Fibroblast of villous mesenchyme (primary cell): ENCODE results near the gene KIF18B. TPM values are rescaled to one million over a fixed set of nuclear protein-coding genes. Genes with fewer than 3 reads are reported as not detected.

Source experiments
- DNase-seq: peaks from one replicate; pipeline ENCODE4 v3.0.0-alpha.2; 2010; ENCODE audit warnings: low read depth
- H3K4me3 ChIP-seq: 2 replicates; pipeline ENCODE4 v1.5.1; 2011; ENCODE audit warnings: low read depth, mild to moderate bottlenecking, low read length
- CTCF ChIP-seq: IDR thresholded peaks from 2 replicates; pipeline ENCODE4 v1.5.1; 2012; ENCODE audit warnings: low read depth, mild to moderate bottlenecking, low read length; ENCODE audit not compliant: insufficient read depth
- total RNA-seq: library from RNA; depleted of rRNA; stranded (reverse); fragments of >200 nt; gene quantifications from 2 replicates; pipeline ENCODE4 v1.2.3, GENCODE V29; 2012

Gene KIF18B
- total RNA-seq, 1 donor = 5.2 TPM

- DNase-seq = no peak
- no peak overlapping the region for H3K4me3 ChIP-seq
- no peak for TF ChIP-seq CTCF
Observed at GRCh38 chr17:44935116-44935515, 12.5 kb downstream of the KIF18B start.

- no peak overlapping the region for H3K4me3 ChIP-seq
- no peak for DNase-seq
- TF ChIP-seq CTCF = no peak
Observed at GRCh38 chr17:44934745-44935105, 12.8 kb downstream of the KIF18B start.

- no peak for DNase-seq
- no peak for TF ChIP-seq CTCF
- no peak overlapping the region for H3K4me3 ChIP-seq
Observed at GRCh38 chr17:44933824-44934744, 13.5 kb downstream of the KIF18B start.

GRCh38 chr17:44932787-44933097 lies 14.8 kb downstream of the KIF18B start:
- no peak overlapping the region for H3K4me3 ChIP-seq
- TF ChIP-seq CTCF = no peak
- no peak for DNase-seq

- no peak for TF ChIP-seq CTCF
Observed at GRCh38 chr17:44932096-44932786, 15.3 kb downstream of the KIF18B start.

GRCh38 chr17:44931376-44931775 lies 16.2 kb downstream of the KIF18B start:
- TF ChIP-seq CTCF = no peak
- DNase-seq = no peak
- no peak overlapping the region for H3K4me3 ChIP-seq

More at GRCh38 chr17:44932096-44932786, 15.3 kb downstream of the KIF18B start:
- no peak for DNase-seq
- H3K4me3 ChIP-seq = no peak overlapping the region
